SK-N-SH (cell line): ENCODE measurements around the gene ING2. TPM values are rescaled to one million over a fixed set of nuclear protein-coding genes. Genes with fewer than 3 reads are reported as not detected.

Experiments
- CTCF ChIA-PET: fragments of 300-600, 350-600 bp; formaldehyde crosslinking; extraction: SDS; loops from one replicate; lab custom pipeline; 2021; lab: Yijun Ruan, JAX
- POLR2A ChIA-PET: fragments of 350-600 bp; sonication (Branson Sonifier 250); formaldehyde crosslinking; extraction: SDS; loops from one replicate; lab custom pipeline; 2020; ENCODE audit warnings: antibody characterized with exemption, inconsistent platforms; lab: Yijun Ruan, JAX
- DNase-seq: peaks from one replicate; pipeline ENCODE4 v3.0.0; 2012
- H2AFZ ChIP-seq: fragments of 200-600 bp; sonication (generic); 2 replicates; pipeline ENCODE4 v1.8.1; 2016; ENCODE audit warnings: antibody characterized with exemption, mild to moderate bottlenecking, low read depth
- H3F3A ChIP-seq: fragments of 200-600 bp; sonication (generic); replicated peaks from 2 replicates; pipeline ENCODE3; 2016; ENCODE audit warnings: antibody characterized with exemption, mild to moderate bottlenecking; ENCODE audit not compliant: insufficient read depth
- H3K27ac ChIP-seq, 2 experiments: fragments of 200-500 bp in 1 of 2; fragments of 200-600 bp in 1 of 2; sonication (Bioruptor generic) in 1 of 2; sonication (generic), shearing (Covaris generic) in 1 of 2; 2 replicates each; pipeline versions ENCODE4 v1.5.1 to v1.6.1; 2014 to 2016; ENCODE audit warnings: low read depth in 2 of 2, inconsistent platforms in 1 of 2, low read length in 1 of 2, mild to moderate bottlenecking in 1 of 2, mixed read lengths in 1 of 2
- H3K27me3 ChIP-seq: fragments of 200-600 bp; sonication (generic), shearing (Covaris generic); 2 replicates; pipeline ENCODE4 v1.6.1; 2016; ENCODE audit warnings: mixed run types; ENCODE audit not compliant: insufficient read depth
- H3K36me3 ChIP-seq, 2 experiments: fragments of 200-500 bp in 1 of 2; fragments of 200-600 bp in 1 of 2; sonication (Bioruptor generic) in 1 of 2; sonication (generic) in 1 of 2; replicated peaks in 1 of 2; 2 replicates each; pipeline versions ENCODE3 to v1.5.1; 2014 to 2016; ENCODE audit warnings: low read length in 1 of 2, mild to moderate bottlenecking in 1 of 2; ENCODE audit not compliant: insufficient read depth in 2 of 2, control insufficient read depth in 1 of 2
- H3K4me1 ChIP-seq, 2 experiments: fragments of 200-500 bp in 1 of 2; fragments of 200-600 bp in 1 of 2; sonication (Bioruptor generic) in 1 of 2; sonication (generic), shearing (Covaris generic) in 1 of 2; 2 replicates each; pipeline versions ENCODE4 v1.5.1 to v1.6.1; 2014 to 2016; ENCODE audit warnings: low read depth in 1 of 2, low read length in 1 of 2, mixed run types in 1 of 2; ENCODE audit not compliant: insufficient read depth in 2 of 2, control insufficient read depth in 1 of 2
- H3K4me2 ChIP-seq: fragments of 200-600 bp; sonication (generic), shearing (Covaris generic); 2 replicates; pipeline ENCODE4 v1.6.1; 2017; ENCODE audit warnings: mixed run types
- H3K4me3 ChIP-seq, 2 experiments: fragments of 200-500 bp in 1 of 2; fragments of 200-600 bp in 1 of 2; sonication (Bioruptor generic) in 1 of 2; sonication (generic), shearing (Covaris generic) in 1 of 2; 2 replicates each; pipeline versions ENCODE4 v1.5.1 to v1.8.1; 2014 to 2016; ENCODE audit warnings: low read depth in 2 of 2, inconsistent platforms in 1 of 2, low read length in 1 of 2, mild to moderate bottlenecking in 1 of 2, mixed read lengths in 1 of 2, moderate library complexity in 1 of 2
- H3K79me2 ChIP-seq: fragments of 200-600 bp; sonication (generic); 2 replicates; pipeline ENCODE4 v1.8.1; 2017; ENCODE audit warnings: mild to moderate bottlenecking; ENCODE audit not compliant: insufficient read depth
- H3K9ac ChIP-seq: fragments of 200-600 bp; sonication (generic); 2 replicates; pipeline ENCODE4 v1.6.1; 2017; ENCODE audit warnings: mixed run types
- H3K9me2 ChIP-seq: fragments of 200-600 bp; sonication (generic); 2 replicates; pipeline ENCODE4 v1.6.1; 2017; ENCODE audit warnings: mixed run types
- H3K9me3 ChIP-seq: fragments of 200-600 bp; sonication (generic); 2 replicates; pipeline ENCODE4 v1.6.1; 2017; ENCODE audit warnings: mixed run types, mild to moderate bottlenecking, moderate library complexity
- H4K20me1 ChIP-seq: fragments of 200-600 bp; sonication (generic); 2 replicates; pipeline ENCODE4 v1.6.1; 2017; ENCODE audit warnings: mild to moderate bottlenecking, mixed run types; ENCODE audit not compliant: insufficient read depth
- CHD2 ChIP-seq: fragments of 150-350 bp; IDR thresholded peaks from 2 replicates; pipeline ENCODE4 v1.6.1; 2018; ENCODE audit warnings: low read length; ENCODE audit not compliant: partially characterized antibody
- EP300 ChIP-seq, 2 experiments: IDR thresholded peaks; 2 replicates each; pipeline versions ENCODE4 v1.4.0 to v1.6.1; 2012; ENCODE audit warnings: borderline replicate concordance in 1 of 2, low read depth in 1 of 2, low read length in 1 of 2
- EZH2phosphoT487 ChIP-seq: fragments of 200-600 bp; sonication (generic); IDR thresholded peaks from 2 replicates; pipeline ENCODE4 v1.6.1; 2017; ENCODE audit warnings: low read depth, mixed run types, mild to moderate bottlenecking, antibody characterized with exemption, moderate library complexity, borderline replicate concordance
- FOSL2 ChIP-seq: IDR thresholded peaks from 2 replicates; pipeline ENCODE4 v1.4.0; 2012; ENCODE audit warnings: low read depth, mild to moderate bottlenecking, moderate library complexity, borderline replicate concordance
- FOXJ3 ChIP-seq: sonication (generic); formaldehyde crosslinking; IDR thresholded peaks from 2 replicates; pipeline ENCODE4 v1.5.1; 2020; ENCODE audit warnings: mild to moderate bottlenecking, missing genetic modification reagents
- GABPA ChIP-seq: IDR thresholded peaks from 2 replicates; pipeline ENCODE4 v1.4.0; 2012; ENCODE audit warnings: low read depth, mild to moderate bottlenecking
- MEF2A ChIP-seq: IDR thresholded peaks from 2 replicates; pipeline ENCODE4 v1.4.0; 2012; ENCODE audit warnings: low read depth, borderline replicate concordance
- MXI1 ChIP-seq: IDR thresholded peaks from 2 replicates; pipeline ENCODE4 v1.6.1; 2012; ENCODE audit warnings: mild to moderate bottlenecking, low read depth, low read length, improper control_type of control experiment
- POLR2AphosphoS5 ChIP-seq: IDR thresholded peaks from 2 replicates; pipeline ENCODE4 v1.6.1; 2012; ENCODE audit warnings: low read depth, low read length
- RCOR1 ChIP-seq: fragments of 150-350 bp; IDR thresholded peaks from 2 replicates; pipeline ENCODE4 v1.6.1; 2017; ENCODE audit warnings: antibody characterized with exemption, low read length
- RFX5 ChIP-seq: IDR thresholded peaks from 2 replicates; pipeline ENCODE4 v1.6.1; 2012; ENCODE audit warnings: mild to moderate bottlenecking, improper control_type of control experiment, low read length
- RXRA ChIP-seq: IDR thresholded peaks from 2 replicates; pipeline ENCODE4 v1.4.0; 2012; ENCODE audit warnings: low read depth, mild to moderate bottlenecking, borderline replicate concordance
- TAF1 ChIP-seq: IDR thresholded peaks from 2 replicates; pipeline ENCODE4 v1.6.1; 2012; ENCODE audit warnings: low read depth, mild to moderate bottlenecking, low read length, moderate library complexity, borderline replicate concordance
- TCF12 ChIP-seq: IDR thresholded peaks from 2 replicates; pipeline ENCODE4 v1.4.0; 2012
- TEAD4 ChIP-seq: IDR thresholded peaks from 2 replicates; pipeline ENCODE4 v1.4.0; 2012; ENCODE audit warnings: mild to moderate bottlenecking, borderline replicate concordance; ENCODE audit not compliant: insufficient read depth
- USF2 ChIP-seq: fragments of 150-350 bp; IDR thresholded peaks from 2 replicates; pipeline ENCODE4 v1.6.1; 2017; ENCODE audit warnings: antibody characterized with exemption, low read length, low read depth, borderline replicate concordance
- YY1 ChIP-seq: IDR thresholded peaks from 2 replicates; pipeline ENCODE4 v1.4.0; 2012; ENCODE audit warnings: low read depth, mild to moderate bottlenecking
- WGBS: methylation state at CpG from one replicate; pipeline ENCODE4 v1.1.6; 2017; ENCODE audit warnings: low lambda C conversion rate; 5-methylcytosine and 5-hydroxymethylcytosine counted together
- polyA plus RNA-seq, 3 experiments: library from polyadenylated mRNA; depleted of rRNA; stranded (reverse); fragments of >200 nt; gene quantifications; 2 replicates each; pipeline ENCODE4 v1.2.3, GENCODE V29; 2012
- TF ChIP-seq, protein P1 (sequence below): fragments of 150-350 bp; IDR thresholded peaks from 2 replicates; pipeline ENCODE4 v1.6.1; 2016; ENCODE audit warnings: mild to moderate bottlenecking, low read depth, low read length
- TF ChIP-seq, protein P2 (sequence below): IDR thresholded peaks from 2 replicates; pipeline ENCODE4; 2012

The ING2 gene
- polyA plus RNA-seq, 1 of the 3 experiments (the other 2 are of a cell fraction): 15.1 TPM

DNA sequence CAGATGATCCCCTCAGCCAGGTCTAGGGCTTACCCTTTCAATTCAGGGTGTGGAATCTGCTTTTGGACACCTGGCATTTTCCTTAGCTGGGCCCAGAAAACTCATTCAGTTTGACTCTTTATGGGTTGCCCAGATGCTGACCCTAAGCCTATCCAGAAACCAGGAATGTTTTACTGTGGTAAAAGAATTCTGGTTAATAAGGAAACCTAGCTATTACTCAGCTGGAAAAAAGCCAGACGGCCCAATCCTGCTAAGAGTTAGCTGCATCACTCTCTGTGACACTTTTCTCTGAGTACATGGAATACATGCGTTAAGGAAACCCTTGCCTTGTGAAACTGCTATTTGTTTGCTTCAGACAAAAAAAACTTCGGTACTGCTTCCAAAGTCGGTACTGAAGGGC is 28.0 kb downstream of the ING2 start:
- Histone ChIP-seq H3F3A (no peaks in the 10 kb centered on the region), H3K9me3 (no peaks in the 10 kb centered on the region), H4K20me1 (no peaks in the 10 kb centered on the region), H3K36me3 (no peaks in the 10 kb centered on the region), H3K27ac (no peak overlapping the region), H3K4me1 (no peaks in the 10 kb centered on the region), H3K9ac (no peak overlapping the region), H3K27me3 (no peaks in the 10 kb centered on the region; the same call in 1 of the 2 replicates), H2AFZ (no peak overlapping the region), H3K79me2 (no peaks in the 10 kb centered on the region), H3K4me3 (no peak overlapping the region), H3K4me2 (no peak overlapping the region), H3K9me2 (no peaks in the 10 kb centered on the region)
- POLR2A ChIA-PET: no interaction called here
- WGBS: 50% methylated on average over 4 of the region's 4 CpGs
- no peak for DNase-seq
- TF ChIP-seq TCF12 (no peak), MEF2A (no peak), RFX5 (no peak), FOSL2 (no peak), TEAD4 (no peak), GABPA (no peak), EZH2phosphoT487 (no peak), POLR2AphosphoS5 (no peak), EP300 (IDR thresholded peaks at IDR 0.05; ENCODE audit: borderline replicate concordance in 1 of 2, low read depth in 1 of 2, low read length in 1 of 2) (no peak), CHD2 (no peak), RXRA (no peak), MXI1 (no peak), TAF1 (no peak), RCOR1 (no peak), FOXJ3 (CRISPR knock-in tag) (no peak), USF2 (no peak), YY1 (no peak)
- TF ChIP-seq, protein P1, sequence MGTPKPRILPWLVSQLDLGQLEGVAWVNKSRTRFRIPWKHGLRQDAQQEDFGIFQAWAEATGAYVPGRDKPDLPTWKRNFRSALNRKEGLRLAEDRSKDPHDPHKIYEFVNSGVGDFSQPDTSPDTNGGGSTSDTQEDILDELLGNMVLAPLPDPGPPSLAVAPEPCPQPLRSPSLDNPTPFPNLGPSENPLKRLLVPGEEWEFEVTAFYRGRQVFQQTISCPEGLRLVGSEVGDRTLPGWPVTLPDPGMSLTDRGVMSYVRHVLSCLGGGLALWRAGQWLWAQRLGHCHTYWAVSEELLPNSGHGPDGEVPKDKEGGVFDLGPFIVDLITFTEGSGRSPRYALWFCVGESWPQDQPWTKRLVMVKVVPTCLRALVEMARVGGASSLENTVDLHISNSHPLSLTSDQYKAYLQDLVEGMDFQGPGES: no peak
- TF ChIP-seq, protein P2, sequence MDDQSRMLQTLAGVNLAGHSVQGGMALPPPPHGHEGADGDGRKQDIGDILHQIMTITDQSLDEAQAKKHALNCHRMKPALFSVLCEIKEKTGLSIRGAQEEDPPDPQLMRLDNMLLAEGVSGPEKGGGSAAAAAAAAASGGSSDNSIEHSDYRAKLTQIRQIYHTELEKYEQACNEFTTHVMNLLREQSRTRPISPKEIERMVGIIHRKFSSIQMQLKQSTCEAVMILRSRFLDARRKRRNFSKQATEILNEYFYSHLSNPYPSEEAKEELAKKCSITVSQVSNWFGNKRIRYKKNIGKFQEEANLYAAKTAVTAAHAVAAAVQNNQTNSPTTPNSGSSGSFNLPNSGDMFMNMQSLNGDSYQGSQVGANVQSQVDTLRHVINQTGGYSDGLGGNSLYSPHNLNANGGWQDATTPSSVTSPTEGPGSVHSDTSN: no peak
- CTCF ChIA-PET: no interaction called here
